Common myeloid progenitor, CD34-positive (primary cell): ENCODE data around the gene PSMD5.

Experiments used
- CTCF ChIA-PET: fragments of 350-600 bp; sonication (Branson Sonifier 250); formaldehyde crosslinking; loops from one replicate; lab custom pipeline; 2021; ENCODE audit warnings: antibody characterized with exemption; lab: Charles Lee
- POLR2A ChIA-PET: fragments of 350-600 bp; sonication (Branson Sonifier 250); formaldehyde crosslinking; loops from one replicate; lab custom pipeline; 2021; ENCODE audit warnings: antibody characterized with exemption; lab: Charles Lee
- DNase-seq, 3 donors: peaks; one replicate each; pipeline versions ENCODE4 v3.0.0 to v3.0.0-alpha.2; 2013
- H3K27ac ChIP-seq, 2 experiments: 1 replicate in 1 of 2; 2 replicates in 1 of 2; pipeline ENCODE4 v1.7.0; 2013; ENCODE audit warnings: inconsistent platforms in 2 of 2, low read length in 2 of 2, mild to moderate bottlenecking in 2 of 2, low read depth in 1 of 2, moderate library complexity in 1 of 2; ENCODE audit not compliant: severe bottlenecking in 2 of 2, insufficient read depth in 1 of 2, poor library complexity in 1 of 2
- H3K27me3 ChIP-seq, 5 experiments: replicated peaks in 2 of 5; 1 replicate in 3 of 5; 2 replicates in 2 of 5; pipeline versions ENCODE4 v1.6.1 to v1.7.0; 2013; ENCODE audit warnings: low read length in 4 of 5, mild to moderate bottlenecking in 2 of 5, moderate library complexity in 2 of 5, inconsistent platforms in 1 of 5; ENCODE audit not compliant: insufficient read depth in 5 of 5, control insufficient read depth in 4 of 5
- H3K36me3 ChIP-seq, 4 experiments: 1 replicate in 2 of 4; 2 replicates in 2 of 4; pipeline versions ENCODE4 v1.6.1 to v1.7.0; 2013; ENCODE audit warnings: low read length in 3 of 4, control low read depth in 1 of 4, mild to moderate bottlenecking in 1 of 4; ENCODE audit not compliant: control insufficient read depth in 4 of 4, insufficient read depth in 4 of 4
- H3K4me1 ChIP-seq, 4 experiments: 1 replicate in 3 of 4; 2 replicates in 1 of 4; pipeline versions ENCODE4 v1.6.1 to v1.7.1; 2013; ENCODE audit warnings: low read length in 3 of 4, mild to moderate bottlenecking in 3 of 4, control low read depth in 1 of 4, inconsistent platforms in 1 of 4, moderate library complexity in 1 of 4; ENCODE audit not compliant: control insufficient read depth in 4 of 4, insufficient read depth in 4 of 4; ENCODE audit errors: control extremely low read depth in 1 of 4
- H3K4me3 ChIP-seq, 7 experiments: 1 replicate in 4 of 7; 2 replicates in 3 of 7; pipeline versions ENCODE4 v1.5.1 to v1.7.0; 2013; ENCODE audit warnings: mild to moderate bottlenecking in 7 of 7, low read length in 6 of 7, moderate library complexity in 6 of 7, inconsistent platforms in 2 of 7, low read depth in 2 of 7, control low read depth in 1 of 7; ENCODE audit not compliant: insufficient read depth in 4 of 7, control insufficient read depth in 1 of 7; ENCODE audit errors: extremely low read depth in 1 of 7
- H3K9me3 ChIP-seq, 5 experiments: 1 replicate in 4 of 5; 2 replicates in 1 of 5; pipeline versions ENCODE4 v1.6.1 to v1.7.1; 2013; ENCODE audit warnings: low read length in 4 of 5, mild to moderate bottlenecking in 2 of 5, inconsistent platforms in 1 of 5, low read depth in 1 of 5, moderate library complexity in 1 of 5; ENCODE audit not compliant: control insufficient read depth in 4 of 5, insufficient read depth in 2 of 5; ENCODE audit errors: control extremely low read depth in 1 of 5
- WGBS: methylation state at CpG from one replicate; pipeline ENCODE4 v1.1.5; 2013; ENCODE audit not compliant: insufficient coverage; 5-methylcytosine and 5-hydroxymethylcytosine counted together

The PSMD5 gene

GRCh38 chr9:120869360-120869687 is 26.6 kb upstream of the PSMD5 start:
- ChIA-PET POLR2A (interaction anchor here (0.6 to 1.2 kb wide), 6 partner anchors 18 to 212 kb away, joined by 3 to 5 read pairs (median 3); no protein-coding TSS in a partner anchor), CTCF (interaction anchor here (0.9 to 4.0 kb wide), 20 partner anchors 8 to 193 kb away, joined by 3 to 24 read pairs (median 4); partner anchors contain the start of gene PHF19)
- H3K36me3 ChIP-seq: peaks cover 10 to 65% (median 49%) of the 10 kb centered on the region in 4 experiments
- peak overlapping the region in 6 of 7 experiments; percentile 4 to 75 (median 50) for H3K4me3 ChIP-seq
- 0% methylated on average over 6 of the region's 10 CpGs for WGBS
- no peak for DNase-seq
- H3K9me3 ChIP-seq: no peaks in the 10 kb centered on the region
- H3K27ac ChIP-seq: peak overlapping the region in 1 of 2 experiments; percentile 71
- H3K4me1 ChIP-seq: peaks cover 0 to 24% (median 22%) of the 10 kb centered on the region in 4 experiments
- no peaks in the 10 kb centered on the region for H3K27me3 ChIP-seq

- ChIA-PET CTCF (interaction anchor here (0.9 to 4.0 kb wide), 17 partner anchors 9 to 188 kb away, joined by 3 to 24 read pairs (median 7); partner anchors contain the start of gene PHF19), POLR2A (interaction anchor here (0.6 to 1.2 kb wide), 6 partner anchors 19 to 212 kb away, joined by 3 to 5 read pairs (median 3); no protein-coding TSS in a partner anchor)
- Histone ChIP-seq H3K27ac (peak overlapping the region in 1 of 2 experiments; percentile 78), H3K9me3 (no peaks in the 10 kb centered on the region), H3K4me1 (peaks cover 0 to 24% (median 22%) of the 10 kb centered on the region in 4 experiments), H3K27me3 (no peaks in the 10 kb centered on the region), H3K36me3 (peaks cover 10 to 65% (median 47%) of the 10 kb centered on the region in 4 experiments), H3K4me3 (peak overlapping the region; percentile 15 to 77 (median 53))
- WGBS: under 1% methylated on average over 34 of the region's 52 CpGs
- DNase-seq: peak; percentile 97 to 99 (median 99)
These were observed 26.1 kb upstream of the PSMD5 start for GRCh38 chr9:120868676-120869359.

- CTCF ChIA-PET: interaction anchor here (1.0 to 4.0 kb wide), 9 partner anchors 9 to 97 kb away, joined by 3 to 24 read pairs (median 7); partner anchors contain the start of gene PHF19
These were observed 25.6 kb upstream of the PSMD5 start for GRCh38 chr9:120868339-120868675.

GRCh38 chr9:120867676-120868338 is 25.1 kb upstream of the PSMD5 start:
- no peak for DNase-seq
- Histone ChIP-seq H3K36me3 (peaks cover 10 to 65% (median 44%) of the 10 kb centered on the region in 4 experiments), H3K27ac (peak overlapping the region in 1 of 2 experiments; percentile 78), H3K4me1 (peaks cover 0 to 24% (median 22%) of the 10 kb centered on the region in 4 experiments), H3K9me3 (no peaks in the 10 kb centered on the region), H3K4me3 (peak overlapping the region in 5 of 7 experiments; percentile 48 to 77 (median 53)), H3K27me3 (no peaks in the 10 kb centered on the region)
- ChIA-PET POLR2A (no interaction called here), CTCF (interaction anchor here (1.1 to 4.0 kb wide), 10 partner anchors 9 to 70 kb away, joined by 4 to 24 read pairs (median 8); partner anchors contain the start of gene PHF19)
- 92% methylated on average over 11 of the region's 15 CpGs for WGBS

More at GRCh38 chr9:120868339-120868675, 25.6 kb upstream of the PSMD5 start:
- POLR2A ChIA-PET: no interaction called here
- no peak for DNase-seq
- peaks cover 10 to 65% (median 46%) of the 10 kb centered on the region in 4 experiments for H3K36me3 ChIP-seq
- H3K27me3 ChIP-seq: no peaks in the 10 kb centered on the region
- 18% methylated on average over 9 of the region's 11 CpGs for WGBS
- H3K4me3 ChIP-seq: peak overlapping the region; percentile 15 to 77 (median 53)
- peak overlapping the region in 1 of 2 experiments; percentile 78 for H3K27ac ChIP-seq
- no peaks in the 10 kb centered on the region for H3K9me3 ChIP-seq
- H3K4me1 ChIP-seq: peaks cover 0 to 24% (median 22%) of the 10 kb centered on the region in 4 experiments

- 96% methylated on average over 6 of the region's 6 CpGs for WGBS
- ChIA-PET POLR2A (interaction anchor here (0.7 kb wide), 1 partner anchor 100 kb away, joined by 3 read pairs; no protein-coding TSS in a partner anchor), CTCF (interaction anchor here (1.5 to 4.0 kb wide), 5 partner anchors 14 to 72 kb away, joined by 5 to 24 read pairs (median 8); no protein-coding TSS in a partner anchor)
- Histone ChIP-seq H3K36me3 (peaks cover 10 to 67% (median 48%) of the 10 kb centered on the region in 4 experiments), H3K4me3 (no peak overlapping the region), H3K9me3 (no peaks in the 10 kb centered on the region), H3K27me3 (no peaks in the 10 kb centered on the region), H3K4me1 (peaks cover 0 to 24% (median 22%) of the 10 kb centered on the region in 4 experiments), H3K27ac (peak overlapping the region in 1 of 2 experiments; percentile 3)
- DNase-seq: no peak
These were observed 23.9 kb upstream of the PSMD5 start for GRCh38 chr9:120866651-120867050.

GRCh38 chr9:120865809-120866208 is 23.1 kb upstream of the PSMD5 start:
- WGBS: 83% methylated on average over 1 of the region's 5 CpGs
- H3K27me3 ChIP-seq: no peaks in the 10 kb centered on the region
- peaks cover 0 to 24% (median 22%) of the 10 kb centered on the region in 4 experiments for H3K4me1 ChIP-seq
- DNase-seq: no peak
- H3K9me3 ChIP-seq: no peaks in the 10 kb centered on the region
- CTCF ChIA-PET: interaction anchor here (0.6 to 3.2 kb wide), 3 partner anchors 11 to 22 kb away, joined by 3 to 8 read pairs (median 3); partner anchors contain the start of gene PHF19
- H3K36me3 ChIP-seq: peaks cover 10 to 76% (median 54%) of the 10 kb centered on the region in 4 experiments
- no peak overlapping the region for H3K4me3 ChIP-seq
- POLR2A ChIA-PET: interaction anchor here (0.7 kb wide), 1 partner anchor 99 kb away, joined by 3 read pairs; no protein-coding TSS in a partner anchor
- H3K27ac ChIP-seq: peak overlapping the region in 1 of 2 experiments; percentile 3
